Gastrocnemius medialis (tissue), 4 donors: ENCODE results near the gene DUSP15. TPM values are rescaled to one million over a fixed set of nuclear protein-coding genes. Genes with fewer than 3 reads are reported as not detected.

ENCODE experiments used
- ATAC-seq, 2 donors: fragments of 150-250 bp; one replicate each; pipeline ENCODE4 v1.9.1; 2016
- DNase-seq, 2 donors: peaks; one replicate each; pipeline ENCODE4 v3.0.0-alpha.2; 2019
- H3K27ac ChIP-seq, 4 donors: fragments of 200-600 bp; sonication (generic); 1 replicate in 1 of 4; 2 replicates in 3 of 4; pipeline ENCODE4 v1.5.1; 2016 to 2018; ENCODE audit warnings: mild to moderate bottlenecking in 2 of 4, moderate library complexity in 1 of 4
- H3K27me3 ChIP-seq, 3 donors: fragments of 200-600 bp; sonication (generic) in 2 of 3; 1 replicate in 1 of 3; 2 replicates in 2 of 3; pipeline versions ENCODE4 v1.5.1 to v1.6.0; 2016 to 2019; ENCODE audit warnings: mild to moderate bottlenecking in 1 of 3, moderate library complexity in 1 of 3
- H3K36me3 ChIP-seq, 2 donors: fragments of 200-600 bp; sonication (generic) in 1 of 2; one replicate each; pipeline ENCODE4 v1.5.1; 2017 to 2018
- H3K4me1 ChIP-seq, 2 donors: fragments of 200-600 bp; sonication (generic) in 1 of 2; one replicate each; pipeline ENCODE4 v1.5.1; 2016 to 2017; ENCODE audit warnings: mild to moderate bottlenecking in 2 of 2
- H3K4me3 ChIP-seq, 4 donors: fragments of 200-600 bp; sonication (generic) in 3 of 4; 1 replicate in 1 of 4; 2 replicates in 3 of 4; pipeline ENCODE4 v1.5.1; 2016 to 2019; ENCODE audit warnings: mild to moderate bottlenecking in 2 of 4
- H3K9me3 ChIP-seq, 3 donors: fragments of 200-600 bp; sonication (generic) in 2 of 3; 1 replicate in 1 of 3; 2 replicates in 2 of 3; pipeline ENCODE4 v1.5.1; 2016 to 2019
- CTCF ChIP-seq, 5 experiments: fragments of 450-650 bp in 3 of 5; fragments of 200-600 bp in 2 of 5; sonication (generic) in 2 of 5; IDR thresholded peaks in 4 of 5; conservative IDR thresholded peaks in 1 of 5; 1 replicate in 4 of 5; 2 replicates in 1 of 5; pipeline ENCODE4 v1.5.1; 2016 to 2019; ENCODE audit warnings: antibody characterized with exemption in 5 of 5, mild to moderate bottlenecking in 3 of 5, moderate library complexity in 3 of 5
- POLR2A ChIP-seq, 2 donors: fragments of 450-650 bp; IDR thresholded peaks; one replicate each; pipeline ENCODE4 v1.6.1; 2017; ENCODE audit warnings: antibody characterized with exemption in 2 of 2, mild to moderate bottlenecking in 2 of 2, moderate library complexity in 2 of 2
- in situ Hi-C, 4 donors: fragments of 200-750 bp; cut with MboI; loops; one replicate each; pipeline versions ENCODE4 v1.15.0 to v1.8.0; 2017; ENCODE audit warnings: low sequenced_read_pairs in 4 of 4
- intact Hi-C: fragments of 100-400 bp; cut with DNase I; formaldehyde crosslinking; loops from one replicate; pipeline ENCODE4 v1.15.1; 2023; ENCODE audit warnings: low total_unique reads
- total RNA-seq, 4 donors: library from RNA; depleted of rRNA; stranded (reverse); fragments of >200 nt; gene quantifications; one replicate each; pipeline versions ENCODE4 v1.1.0 to v1.2.3, GENCODE V29; 2016

DUSP15 gene
- total RNA-seq, 4 donors from 2014 or later = 1.1 TPM; not detected in 3

GRCh38 chr20:31896049-31896448, 25.7 kb upstream of the DUSP15 start:
- in situ Hi-C loops (no loop called here), intact Hi-C loops (no loop called here)
- Histone ChIP-seq H3K27ac (peak overlapping the region in 3 of 4 donors; percentile 58 to 71 (median 65)), H3K4me3 (no peak overlapping the region), H3K36me3 (no peaks in the 10 kb centered on the region), H3K4me1 (no peaks in the 10 kb centered on the region), H3K9me3 (no peaks in the 10 kb centered on the region), H3K27me3 (no peaks in the 10 kb centered on the region)
- no peak for DNase-seq
- TF ChIP-seq CTCF (IDR thresholded peaks at IDR 0.05 in 4 of 5, conservative IDR thresholded peaks at IDR 0.05 in 1 of 5) (no peak), POLR2A (IDR thresholded peaks at IDR 0.05) (no peak)
- no peak for ATAC-seq

- peak; percentile 99 to 100 for ATAC-seq
- intact Hi-C loops (no loop called here), in situ Hi-C loops (no loop called here)
- H3K4me3 ChIP-seq = no peak overlapping the region
- peak; percentile 65 to 67 for DNase-seq
- H3K27me3 ChIP-seq = no peaks in the 10 kb centered on the region
- no peaks in the 10 kb centered on the region for H3K36me3 ChIP-seq
- TF ChIP-seq POLR2A (IDR thresholded peaks at IDR 0.05) (no peak), CTCF (IDR thresholded peaks at IDR 0.05 in 4 of 5, conservative IDR thresholded peaks at IDR 0.05 in 1 of 5) (no peak)
- no peaks in the 10 kb centered on the region for H3K4me1 ChIP-seq
- H3K9me3 ChIP-seq = no peaks in the 10 kb centered on the region
- H3K27ac ChIP-seq = peak overlapping the region; percentile 54 to 71 (median 62)
Measured at GRCh38 chr20:31894980-31895675, 24.8 kb upstream of the DUSP15 start.

- no peaks in the 10 kb centered on the region for H3K9me3 ChIP-seq
- in situ Hi-C loops = no loop called here
- no peaks in the 10 kb centered on the region for H3K27me3 ChIP-seq
- H3K4me3 ChIP-seq = no peak overlapping the region
- ATAC-seq (no peak), DNase-seq (no peak)
- H3K27ac ChIP-seq = no peak overlapping the region
- intact Hi-C loops = no loop called here
- H3K4me1 ChIP-seq = no peaks in the 10 kb centered on the region
- H3K36me3 ChIP-seq = no peaks in the 10 kb centered on the region
- TF ChIP-seq CTCF (IDR thresholded peaks at IDR 0.05 in 4 of 5, conservative IDR thresholded peaks at IDR 0.05 in 1 of 5) (no peak), POLR2A (IDR thresholded peaks at IDR 0.05) (no peak)
Measured at GRCh38 chr20:31890646-31891045, 20.3 kb upstream of the DUSP15 start.

- DNase-seq (no peak), ATAC-seq (no peak)
- H3K4me3 ChIP-seq = no peak overlapping the region
- TF ChIP-seq CTCF (IDR thresholded peaks at IDR 0.05 in 4 of 5, conservative IDR thresholded peaks at IDR 0.05 in 1 of 5) = no peak
- no peak for TF ChIP-seq POLR2A (IDR thresholded peaks at IDR 0.05)
- H3K4me1 ChIP-seq = no peaks in the 10 kb centered on the region
- no peak overlapping the region for H3K27ac ChIP-seq
- no peaks in the 10 kb centered on the region for H3K9me3 ChIP-seq
- intact Hi-C loops = no loop called here
- peaks cover 0 to 2% (median 0%) of the 10 kb centered on the region in 3 donors for H3K27me3 ChIP-seq
- in situ Hi-C loops = no loop called here
- no peaks in the 10 kb centered on the region for H3K36me3 ChIP-seq
Measured at GRCh38 chr20:31883829-31884228, 13.5 kb upstream of the DUSP15 start.

- ATAC-seq (no peak), DNase-seq (no peak)
- no peak overlapping the region for H3K4me3 ChIP-seq
- TF ChIP-seq POLR2A (IDR thresholded peaks at IDR 0.05) (no peak), CTCF (IDR thresholded peaks at IDR 0.05 in 4 of 5, conservative IDR thresholded peaks at IDR 0.05 in 1 of 5) (no peak)
- H3K9me3 ChIP-seq = no peaks in the 10 kb centered on the region
- H3K4me1 ChIP-seq = no peaks in the 10 kb centered on the region
- in situ Hi-C loops = no loop called here
- H3K36me3 ChIP-seq = no peaks in the 10 kb centered on the region
- intact Hi-C loops = no loop called here
- H3K27ac ChIP-seq = no peak overlapping the region
- H3K27me3 ChIP-seq = peaks cover 0 to 8% (median 0%) of the 10 kb centered on the region in 3 donors
Measured at GRCh38 chr20:31881945-31882344, 11.6 kb upstream of the DUSP15 start.
